ENCODE results near the gene TOB1.

The TOB1 gene, protein sequence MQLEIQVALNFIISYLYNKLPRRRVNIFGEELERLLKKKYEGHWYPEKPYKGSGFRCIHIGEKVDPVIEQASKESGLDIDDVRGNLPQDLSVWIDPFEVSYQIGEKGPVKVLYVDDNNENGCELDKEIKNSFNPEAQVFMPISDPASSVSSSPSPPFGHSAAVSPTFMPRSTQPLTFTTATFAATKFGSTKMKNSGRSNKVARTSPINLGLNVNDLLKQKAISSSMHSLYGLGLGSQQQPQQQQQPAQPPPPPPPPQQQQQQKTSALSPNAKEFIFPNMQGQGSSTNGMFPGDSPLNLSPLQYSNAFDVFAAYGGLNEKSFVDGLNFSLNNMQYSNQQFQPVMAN

DNA sequence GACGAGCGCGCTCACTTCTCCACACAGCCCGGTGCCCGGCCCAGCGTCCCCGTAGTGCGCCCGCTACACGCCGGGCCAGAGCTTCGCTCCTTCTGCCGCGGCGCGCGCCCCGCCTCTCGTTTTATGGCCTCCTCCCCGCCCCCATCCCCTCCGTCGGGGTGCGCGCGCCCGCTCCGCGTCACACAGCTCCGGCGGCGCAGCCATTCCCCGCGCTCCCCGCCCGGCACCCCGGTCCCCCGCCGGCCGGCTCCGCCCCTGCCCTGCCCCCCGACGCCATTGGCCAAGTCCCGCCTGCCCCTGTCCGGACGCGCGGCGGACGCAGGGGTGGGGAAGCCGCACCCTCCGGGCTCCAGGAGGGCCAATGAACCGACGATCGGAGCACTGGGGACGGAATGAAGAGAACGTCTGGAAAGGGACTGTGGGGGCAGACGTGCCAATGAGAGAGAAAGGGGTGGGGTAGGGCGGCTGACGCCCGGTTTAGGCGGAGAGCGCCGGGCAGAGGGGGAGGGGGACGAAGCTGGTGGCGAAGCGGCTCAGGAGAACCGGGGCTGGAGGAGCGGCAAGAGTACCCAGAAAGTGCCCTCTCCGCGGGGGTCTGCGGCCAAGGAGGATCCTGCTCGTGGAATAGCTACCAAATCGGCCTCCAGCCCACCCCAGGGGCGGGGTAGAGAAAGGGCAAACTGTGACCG lies at the start of gene TOB1:
TOB1 (minus strand) TSS at position 94 of the 689 bp plus-strand sequence. CDS start 2,337 bp downstream, outside the sequence.
- peak; percentile 94 for DNase-seq

DNA sequence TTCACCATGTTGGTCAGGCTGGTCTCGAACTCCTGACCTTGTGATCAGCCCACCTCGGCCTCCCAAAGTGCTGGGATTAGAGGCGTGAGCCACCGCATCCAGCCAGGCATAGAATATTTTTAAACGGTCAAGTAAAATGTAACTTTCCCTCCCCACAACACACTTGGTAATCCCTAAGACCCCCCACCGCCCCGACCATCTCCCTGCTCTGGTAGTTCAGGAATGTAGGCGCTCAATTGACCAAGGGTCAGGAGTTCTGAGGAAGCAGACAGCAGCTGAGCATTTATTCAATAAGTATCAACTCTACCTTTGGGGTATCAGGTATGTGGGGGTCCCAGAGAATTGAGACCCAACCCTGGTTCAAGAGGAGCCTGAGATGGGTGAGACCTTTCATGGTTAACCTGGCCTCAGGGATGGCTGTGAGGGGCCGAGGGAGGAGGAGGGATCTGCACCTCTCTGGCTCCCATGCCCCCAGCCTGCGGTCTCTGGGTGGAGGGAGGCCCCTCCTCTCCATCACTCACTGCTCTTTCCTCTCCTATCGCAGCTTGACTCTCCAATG lies 48.4 kb upstream of the TOB1 start:
- no peak for DNase-seq

DNA sequence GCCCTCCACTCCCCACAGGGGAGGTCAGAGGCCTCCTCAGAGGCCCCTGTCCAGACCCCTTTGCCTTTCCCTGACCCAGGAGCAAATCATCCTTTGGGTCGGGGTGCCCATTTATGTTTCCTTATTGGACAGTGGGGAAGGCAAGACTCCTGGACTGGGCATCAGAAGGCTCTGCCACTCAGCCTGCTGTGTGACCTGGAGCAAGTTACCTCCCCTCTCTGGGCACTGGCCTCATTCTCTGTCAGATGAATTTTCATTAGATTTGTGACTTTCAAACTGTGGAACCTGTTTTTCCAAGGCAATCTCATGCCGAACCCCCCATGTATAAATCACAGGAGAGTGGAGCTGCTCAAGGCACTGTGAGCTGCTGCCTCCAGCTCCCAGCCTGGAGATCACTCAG lies 47.0 kb upstream of the TOB1 start:
- no peak for DNase-seq

DNA sequence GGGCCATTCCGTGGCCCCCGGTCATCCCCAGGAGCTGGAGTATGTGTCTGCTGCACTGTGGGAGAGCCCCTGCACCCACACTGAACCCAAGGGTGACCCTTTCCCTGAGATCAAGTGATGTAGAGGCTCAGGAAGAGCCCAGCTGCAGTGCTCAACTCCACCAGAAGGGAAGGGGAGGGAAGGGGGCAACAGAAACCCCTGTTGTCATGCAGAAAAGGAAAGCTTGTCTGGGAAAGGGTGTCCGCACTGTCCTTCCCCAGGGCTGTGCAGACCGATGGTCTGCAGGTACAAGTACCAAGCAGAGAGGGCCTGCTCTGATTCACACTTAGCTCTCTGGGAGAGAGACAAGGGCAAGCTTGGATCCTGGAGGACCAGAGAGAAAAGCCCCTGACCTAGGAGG lies 45.7 kb upstream of the TOB1 start:
- DNase-seq, result no peak

DNA sequence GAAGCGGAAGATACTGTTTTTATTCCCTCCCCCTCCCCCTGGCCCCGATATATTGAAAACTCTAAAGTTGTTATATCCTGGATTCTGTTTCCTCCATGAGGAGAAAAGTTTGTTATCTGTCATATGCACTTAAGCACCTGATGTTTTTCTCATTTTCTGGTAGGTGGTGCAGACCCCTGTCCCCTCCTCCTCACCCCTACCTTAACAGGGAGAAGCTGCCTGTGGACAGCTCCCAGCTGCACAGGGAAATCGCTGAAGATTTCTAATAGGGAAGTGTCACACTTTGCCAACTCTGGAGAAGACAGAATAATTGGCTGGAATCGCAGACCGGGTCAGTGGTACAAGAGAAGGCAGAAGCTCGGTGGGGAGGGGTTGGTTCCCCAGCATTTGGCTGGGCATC lies 45.3 kb upstream of the TOB1 start:
- DNase-seq, result no peak

DNA sequence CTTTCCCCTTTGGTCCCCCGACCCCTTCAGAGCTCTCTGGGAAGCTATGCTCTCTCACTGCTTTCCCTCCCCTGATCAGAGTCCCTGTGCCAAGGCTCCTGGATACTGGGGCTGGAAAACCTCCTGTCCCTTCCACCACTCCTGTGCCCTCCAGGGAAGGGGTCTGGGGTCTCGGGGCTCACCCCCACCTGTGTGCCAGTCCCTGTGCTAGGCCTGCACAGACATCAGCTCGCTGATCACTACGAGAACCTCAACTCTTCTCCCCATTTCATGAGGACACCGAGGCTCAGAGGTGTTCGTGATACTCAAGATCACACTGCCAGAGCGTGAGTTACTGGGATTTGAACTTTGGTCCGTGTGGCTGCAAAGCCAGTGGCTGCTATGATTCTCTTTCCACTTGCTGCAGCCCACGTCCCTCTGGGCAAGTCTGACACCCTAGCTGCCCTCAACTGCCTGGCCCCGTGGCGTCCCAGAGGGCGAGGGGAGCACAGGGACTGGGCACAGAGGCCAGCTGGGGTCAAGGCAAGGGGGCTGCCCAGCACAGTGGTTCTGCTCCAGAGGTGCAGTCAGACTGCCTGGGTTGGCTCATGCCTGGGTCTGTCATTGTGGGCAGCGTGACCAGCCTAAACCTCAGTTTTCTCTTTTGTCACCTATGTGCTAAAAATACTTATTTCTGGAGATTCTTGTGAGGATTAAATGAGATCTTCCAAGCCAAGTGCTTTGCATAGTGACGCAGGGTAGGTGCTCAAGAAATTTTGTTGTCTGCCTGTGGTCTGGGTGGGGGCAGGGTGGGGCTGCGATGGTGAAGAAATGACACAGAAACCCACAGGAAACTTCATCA lies 43.8 kb upstream of the TOB1 start:
- no peak for DNase-seq

DNA sequence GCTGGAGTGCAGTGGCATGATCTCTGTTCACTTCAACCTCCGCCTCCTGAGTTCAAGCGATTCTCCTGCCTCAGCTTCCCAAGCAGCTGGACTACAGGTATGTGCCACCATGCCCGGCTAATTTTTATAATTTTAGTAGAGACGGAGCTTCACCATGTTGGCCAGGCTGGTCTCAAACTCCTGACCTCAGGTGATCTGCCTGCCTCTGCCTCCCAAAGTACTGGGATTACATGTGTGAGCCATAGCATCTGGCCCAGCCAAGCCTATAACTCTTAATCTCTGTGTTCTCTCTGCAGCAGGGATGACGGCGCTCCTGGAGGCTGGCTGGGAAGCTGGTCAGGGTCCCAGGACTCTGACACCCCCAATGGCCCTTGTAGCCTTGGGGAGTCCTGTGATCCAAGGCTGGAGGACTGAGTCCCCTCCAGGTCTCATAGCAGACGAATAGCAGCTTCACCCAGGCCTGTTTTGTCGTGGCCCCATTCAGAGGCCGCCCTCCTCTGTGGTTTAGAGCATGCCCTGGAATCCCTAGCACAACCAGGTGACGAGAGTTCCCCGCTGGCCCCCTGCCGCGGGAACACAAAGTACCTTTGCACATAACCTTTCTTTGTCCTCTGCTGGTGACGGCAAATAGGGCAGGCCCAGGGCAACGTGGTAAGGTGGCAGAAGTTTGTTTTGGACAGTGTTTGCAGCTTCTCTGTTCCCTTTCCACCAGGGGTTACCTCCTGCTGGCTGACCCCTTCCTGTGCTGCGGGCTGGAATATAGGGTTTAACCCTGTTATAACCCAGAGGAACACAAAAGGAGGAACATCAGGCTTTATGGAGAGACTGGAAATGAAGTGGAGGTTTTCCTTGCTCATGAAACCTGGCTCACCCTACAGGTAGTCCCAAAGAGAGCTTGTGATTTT lies 43.0 kb upstream of the TOB1 start:
- no peak for DNase-seq

DNA sequence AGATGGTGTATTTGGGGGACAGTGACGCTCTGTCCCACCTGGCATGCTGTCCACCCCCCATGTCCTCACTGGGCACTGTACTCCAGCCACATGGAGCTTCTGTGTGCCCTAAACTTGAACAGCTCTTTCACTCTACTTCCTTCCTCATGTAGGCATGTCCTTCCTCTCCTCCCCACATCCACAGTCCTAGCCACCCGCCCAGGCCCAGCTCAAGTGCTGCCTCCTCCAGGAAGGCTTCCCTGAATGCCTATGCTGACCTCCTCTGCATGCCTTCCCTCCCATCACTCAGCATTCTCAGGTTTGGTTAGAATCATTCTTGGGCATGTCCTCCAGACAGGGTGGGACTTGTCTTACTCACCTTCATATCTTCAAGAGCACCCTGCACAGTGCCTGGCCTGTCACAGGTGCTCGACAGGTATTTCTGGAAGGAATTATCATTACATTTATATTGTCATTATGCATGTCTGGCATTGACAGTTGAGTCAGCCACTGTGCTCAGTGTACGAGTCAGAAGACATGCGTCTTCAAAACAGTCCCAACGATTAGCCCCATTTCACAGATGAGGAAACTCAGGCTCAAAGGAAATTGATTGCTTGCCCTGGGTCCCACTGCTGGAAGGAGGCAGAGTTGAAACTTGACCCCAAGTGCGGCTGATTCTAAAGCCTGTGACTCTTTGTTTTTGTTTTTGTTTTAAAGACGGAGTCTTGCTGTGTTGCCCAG lies 42.1 kb upstream of the TOB1 start:
- no peak for DNase-seq

DNA sequence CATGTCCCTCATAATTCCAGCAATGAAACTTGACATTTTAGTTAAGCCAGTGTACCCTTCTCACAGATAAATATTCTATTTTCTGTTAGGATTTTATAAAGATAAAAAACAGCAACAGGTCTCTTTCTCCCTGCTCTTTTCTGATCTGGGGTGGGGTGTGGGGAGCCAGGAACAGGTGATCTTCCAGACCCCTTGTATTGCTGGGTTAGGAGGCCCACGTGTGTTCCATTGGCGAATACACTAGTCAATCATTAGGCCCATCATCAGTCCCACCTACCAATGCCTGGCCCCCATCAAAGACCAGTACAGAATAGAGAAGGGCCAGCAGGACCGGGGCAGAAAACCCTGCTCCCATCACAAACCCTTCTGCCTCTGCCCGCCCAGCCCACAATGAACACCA lies 40.3 kb upstream of the TOB1 start:
- DNase-seq, result peak; percentile 6

DNA sequence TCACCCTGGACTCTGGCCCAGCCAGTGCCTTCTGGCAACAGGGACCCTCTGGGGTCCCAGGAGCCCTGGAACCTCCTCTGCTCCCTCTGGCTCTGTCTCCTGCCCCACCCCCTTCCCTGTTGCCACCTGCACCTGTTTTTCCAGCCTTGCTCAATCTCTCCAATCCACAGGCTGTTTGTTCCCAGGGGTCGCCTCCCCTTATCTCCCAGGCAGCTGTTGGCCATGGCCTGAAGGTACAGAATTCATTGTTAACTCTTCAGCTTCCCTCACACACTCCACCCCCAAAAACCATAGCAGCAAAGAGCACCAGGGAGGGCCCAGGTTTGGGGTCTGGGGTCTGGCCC lies 39.3 kb upstream of the TOB1 start:
- peak; percentile 98 for DNase-seq

DNA sequence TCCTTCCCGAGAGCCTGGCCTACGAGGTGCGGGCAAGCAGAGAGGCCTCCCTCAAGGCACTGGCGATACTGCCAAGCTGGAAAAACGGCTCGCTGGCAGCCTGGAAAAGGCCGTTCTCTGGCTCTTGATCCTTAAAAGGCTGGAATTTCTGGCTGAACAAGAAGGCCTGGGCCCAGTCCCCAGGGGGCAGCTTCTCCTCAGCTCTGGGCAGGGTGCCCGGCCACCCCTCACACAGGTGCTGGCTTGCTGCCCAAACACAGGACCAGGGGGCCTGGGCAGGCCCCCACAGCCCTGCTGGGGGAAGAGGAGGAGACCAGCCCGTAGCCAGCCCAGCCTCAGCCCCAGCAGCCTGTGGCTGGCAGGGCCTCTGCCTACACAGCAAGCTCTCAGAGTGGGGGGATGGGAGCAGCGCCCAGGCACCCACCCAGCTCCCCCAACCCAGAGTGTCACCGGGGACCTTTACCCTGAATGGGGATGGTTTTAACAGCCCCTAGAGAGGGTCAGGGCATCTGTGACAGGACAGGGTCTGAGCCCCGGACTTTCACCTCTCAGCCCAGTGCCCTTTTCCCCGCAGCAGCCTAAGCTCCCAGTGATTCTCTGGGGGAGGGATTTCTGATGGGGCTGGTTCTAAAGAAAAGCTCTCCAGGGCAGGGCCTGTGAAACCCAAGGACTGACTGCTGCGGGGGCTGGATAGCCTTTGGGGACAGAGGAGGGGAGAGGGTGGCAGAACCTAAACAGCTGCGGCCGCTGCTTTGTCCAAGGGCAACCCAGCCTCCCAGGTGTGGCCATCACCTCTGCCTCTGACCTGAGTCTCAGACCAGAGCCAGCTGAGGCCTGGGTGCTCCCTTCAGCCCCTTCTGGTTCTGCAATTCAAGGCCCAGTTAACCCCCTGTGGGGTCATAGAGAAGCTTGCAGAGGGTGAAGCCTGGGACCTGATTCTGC lies 38.6 kb upstream of the TOB1 start:
- DNase-seq, result peak; percentile 81

DNA sequence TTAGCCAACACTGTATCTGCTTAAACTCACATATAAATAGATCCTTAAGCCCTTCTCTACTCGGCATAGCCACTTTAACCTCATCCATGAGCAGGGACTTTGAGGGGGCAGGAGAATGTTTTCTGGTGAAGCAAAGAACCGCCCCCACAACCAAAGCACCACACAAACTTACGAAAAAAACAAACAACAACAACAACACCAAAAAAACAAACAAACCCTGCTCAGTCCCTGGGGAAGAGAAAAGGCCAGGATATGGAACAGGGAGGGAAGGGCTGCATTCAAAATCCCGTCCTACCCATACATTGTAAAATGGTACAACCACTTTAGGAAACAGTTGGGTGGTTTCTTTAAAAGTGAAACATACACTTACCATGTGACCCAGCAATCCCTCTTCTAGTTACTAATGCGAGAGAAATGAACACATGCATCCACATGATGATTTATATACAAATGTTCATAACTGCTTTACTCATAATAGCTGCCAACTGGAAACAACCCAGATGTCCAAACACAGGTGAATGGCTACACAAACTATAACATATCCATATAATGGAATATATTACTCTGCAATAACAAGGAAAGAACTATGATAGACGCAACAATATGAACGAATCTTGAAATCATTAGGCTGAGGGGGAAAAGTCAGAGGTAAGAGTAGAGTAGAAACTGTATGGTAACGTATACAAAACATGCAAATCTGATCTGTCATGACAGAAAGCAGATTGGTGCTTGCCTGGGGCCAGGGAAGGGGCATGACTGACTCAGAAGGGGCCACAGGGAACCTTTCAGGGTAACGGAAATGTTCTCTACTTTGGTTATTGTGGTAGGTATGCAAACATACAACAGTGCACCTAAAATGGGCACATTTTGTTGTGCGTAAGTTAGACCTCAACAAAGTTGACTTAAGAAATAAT lies 37.7 kb upstream of the TOB1 start:
- peak; percentile 52 for DNase-seq

DNA sequence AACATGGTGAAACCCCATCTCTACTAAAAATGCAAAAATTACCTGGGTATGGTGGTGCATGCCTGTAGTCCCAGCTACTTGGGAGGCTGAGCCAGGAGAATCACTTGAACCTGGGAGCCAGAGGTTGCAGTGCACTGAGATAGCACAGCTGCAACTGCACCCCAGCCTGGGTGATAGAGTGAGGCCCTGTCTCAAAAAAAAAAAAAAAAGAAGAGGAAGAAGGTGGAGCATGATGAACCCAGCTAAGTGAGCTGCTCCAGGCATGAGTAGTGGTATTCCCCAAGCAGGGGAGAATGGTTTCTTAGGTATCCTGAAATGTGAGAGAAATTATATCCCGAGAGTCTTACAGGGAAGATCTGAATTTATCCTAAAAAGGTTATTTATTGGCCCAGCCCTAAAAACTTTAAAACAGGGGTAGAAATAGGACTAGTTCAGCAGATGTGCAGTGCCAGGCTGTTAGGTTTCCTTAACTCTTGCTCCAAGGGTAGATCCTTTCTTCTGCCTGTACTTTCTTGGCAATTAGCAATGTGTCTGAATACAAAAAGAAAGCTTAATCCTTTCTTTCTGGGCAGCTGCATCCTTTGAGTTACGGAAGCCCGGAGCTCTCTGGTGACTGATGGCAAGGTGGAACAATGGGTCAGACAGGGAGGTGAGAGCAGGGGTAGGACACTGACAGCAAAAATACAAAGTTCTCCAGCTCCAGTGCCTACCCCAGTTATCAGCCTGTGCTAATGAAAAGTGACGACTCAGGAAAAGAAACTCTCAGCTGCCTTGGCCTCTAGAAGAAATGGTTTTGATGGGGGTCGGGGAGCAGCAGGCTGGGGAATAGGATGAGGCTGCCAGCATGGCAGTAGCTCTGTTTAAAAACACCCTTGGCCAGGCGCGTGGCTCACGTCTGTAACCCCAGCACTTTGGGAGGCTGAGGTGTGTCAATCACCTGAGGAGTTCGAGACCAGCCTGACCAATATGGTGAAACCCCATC lies 36.5 kb upstream of the TOB1 start:
- no peak for DNase-seq

DNA sequence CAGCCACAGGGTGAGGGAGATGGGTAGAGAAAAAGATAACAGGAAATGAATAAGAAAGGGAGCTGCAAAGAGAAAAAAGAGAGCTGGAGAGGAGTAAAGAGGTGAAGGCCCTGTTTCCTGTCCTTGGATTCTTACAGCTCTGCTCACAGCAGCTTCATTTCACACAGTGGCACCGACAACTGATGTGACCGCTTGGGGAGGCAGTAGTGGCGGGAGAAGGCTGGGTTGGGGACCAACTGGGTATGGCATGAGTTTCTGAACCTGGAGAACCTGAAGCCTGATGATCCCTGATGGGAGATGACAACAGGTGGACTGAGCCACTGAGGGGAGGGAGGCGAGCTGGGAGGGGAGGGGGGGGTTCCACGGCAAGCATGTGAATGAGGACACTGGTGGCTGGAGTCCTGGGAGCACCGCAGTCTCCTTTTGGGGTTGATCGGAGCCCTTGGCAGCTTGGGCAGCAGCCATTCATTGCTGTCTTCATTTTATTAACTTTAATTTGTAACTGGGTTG lies 34.3 kb upstream of the TOB1 start:
- no peak for DNase-seq

DNA sequence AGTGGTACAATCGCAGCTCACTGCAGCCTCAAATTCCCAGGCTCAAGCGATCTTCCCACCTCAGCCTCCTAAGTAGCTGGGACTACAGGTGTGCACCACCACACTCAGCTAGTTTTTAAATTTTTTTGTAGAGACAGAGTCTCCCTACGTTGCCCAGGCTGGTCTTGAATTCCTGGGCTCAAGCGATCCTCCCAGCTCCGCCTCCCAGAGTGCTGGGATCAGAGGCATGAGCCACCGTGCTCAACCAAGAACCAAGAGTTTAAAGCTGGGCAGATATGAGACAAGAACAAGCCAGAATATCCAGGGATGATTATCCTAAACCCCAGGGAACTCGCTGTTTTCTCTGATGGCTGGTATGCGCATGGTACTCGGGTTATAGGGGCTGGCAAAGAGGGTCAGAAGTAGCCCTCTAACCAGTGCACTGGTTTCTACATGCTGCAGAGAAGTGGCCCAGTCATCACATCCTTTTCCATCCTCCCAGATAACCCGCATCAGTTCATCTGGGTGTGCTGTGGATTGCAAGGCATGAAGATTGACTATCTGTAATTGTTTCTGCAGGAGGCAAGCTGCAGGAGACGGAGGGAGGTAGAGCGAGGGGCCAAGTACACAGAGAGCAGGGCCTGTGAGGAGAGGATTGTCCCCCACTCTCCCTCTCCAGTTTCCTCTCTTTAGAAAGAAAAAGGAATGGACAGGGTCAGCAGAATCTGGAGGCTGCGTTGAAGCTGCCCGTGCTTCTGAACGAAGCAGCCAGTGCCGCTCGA lies 33.6 kb upstream of the TOB1 start:
- DNase-seq, result no peak

DNA sequence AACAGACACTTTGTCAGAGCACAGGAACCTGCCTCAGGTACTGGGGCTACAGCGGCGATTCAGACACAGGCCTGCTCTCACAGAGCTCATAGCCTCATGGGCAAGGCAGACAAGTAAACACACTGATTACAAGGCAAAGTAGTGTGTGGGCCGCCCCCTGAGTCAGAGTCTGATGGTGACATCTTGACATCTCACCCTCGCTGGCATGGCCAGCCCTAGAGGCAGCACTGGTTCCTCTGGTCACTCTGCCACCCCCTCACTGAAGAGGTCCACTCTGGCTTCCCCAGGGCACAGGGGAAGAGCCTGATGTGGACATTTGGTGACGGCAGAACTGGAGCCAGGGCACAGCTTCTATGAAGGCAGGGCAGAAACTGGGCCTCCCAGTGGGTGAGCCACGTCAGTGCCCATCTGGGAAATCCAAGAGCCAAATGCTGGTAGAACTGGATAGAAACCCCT lies 32.9 kb upstream of the TOB1 start:
- no peak for DNase-seq

All from NCI-H2171 treated with DMSO at 0.1 percent for 48 hours (cell line).